GM12892 (cell line): ENCODE results near the gene ERMN.

Experiments used
- DNase-seq: peaks from one replicate; pipeline ENCODE4 v3.0.0; 2011; ENCODE audit not compliant: insufficient read length
- FAIRE-seq: peaks from 2 replicates; lab custom pipeline; 2011; peaks lifted over from hg19 to GRCh38; lab: Jason Lieb, UNC
- POLR2A ChIP-seq: IDR thresholded peaks from 2 replicates; pipeline ENCODE4 v1.6.1; 2011; ENCODE audit warnings: low read depth, low read length, control low read depth
- POLR2AphosphoS5 ChIP-seq: IDR thresholded peaks from 2 replicates; pipeline ENCODE4 v1.6.1; 2011; ENCODE audit warnings: low read depth, low read length, control low read depth
- TAF1 ChIP-seq: IDR thresholded peaks from 2 replicates; pipeline ENCODE4 v1.6.1; 2011; ENCODE audit warnings: low read depth, mild to moderate bottlenecking, control low read depth, low read length, borderline replicate concordance

Gene ERMN

DNA sequence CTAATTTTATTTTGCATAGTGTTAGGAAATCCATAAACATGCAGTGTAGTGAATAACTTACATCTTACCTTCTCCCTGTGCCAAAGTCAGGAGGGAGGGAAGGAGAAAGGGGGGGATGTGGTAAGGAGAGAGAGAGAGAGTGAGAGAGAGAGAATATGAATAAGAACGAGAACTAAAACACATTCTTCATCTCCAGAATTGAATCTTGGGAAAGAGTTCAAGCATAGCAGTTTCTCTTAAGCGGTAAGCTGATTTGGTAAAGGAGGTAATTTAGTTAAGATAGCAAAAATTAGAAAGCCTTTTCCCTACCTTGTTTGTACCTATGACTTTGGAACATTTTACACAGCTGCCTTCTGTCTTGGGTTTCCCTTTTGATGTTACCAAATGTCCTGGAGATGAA lies 15.7 kb downstream of the ERMN start:
- no peak for TF ChIP-seq POLR2A
- no peak for TF ChIP-seq TAF1
- no peak for TF ChIP-seq POLR2AphosphoS5
- FAIRE-seq (no peak), DNase-seq (no peak)

DNA sequence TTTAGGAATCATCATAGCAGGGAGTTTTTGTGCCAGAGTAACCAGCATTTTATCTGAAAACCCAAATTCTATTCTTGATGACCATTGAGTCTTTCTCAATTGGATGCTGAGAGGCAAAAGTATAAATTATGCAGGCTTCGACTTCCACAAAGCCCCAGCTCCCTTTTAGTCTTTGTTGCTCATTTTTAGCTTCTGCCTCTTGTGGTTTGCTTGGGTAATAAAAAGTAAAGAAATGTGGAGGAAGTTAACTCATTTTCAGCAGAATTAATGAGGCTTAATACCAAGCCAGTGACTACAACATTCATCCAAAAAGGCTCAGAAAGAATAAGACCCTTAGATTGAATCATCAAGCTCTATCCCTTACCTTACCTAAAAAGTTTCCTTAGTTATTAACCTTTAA lies 18.6 kb downstream of the ERMN start:
- TF ChIP-seq POLR2A (no peak), POLR2AphosphoS5 (no peak), TAF1 (no peak)
- DNase-seq (no peak), FAIRE-seq (no peak)

DNA sequence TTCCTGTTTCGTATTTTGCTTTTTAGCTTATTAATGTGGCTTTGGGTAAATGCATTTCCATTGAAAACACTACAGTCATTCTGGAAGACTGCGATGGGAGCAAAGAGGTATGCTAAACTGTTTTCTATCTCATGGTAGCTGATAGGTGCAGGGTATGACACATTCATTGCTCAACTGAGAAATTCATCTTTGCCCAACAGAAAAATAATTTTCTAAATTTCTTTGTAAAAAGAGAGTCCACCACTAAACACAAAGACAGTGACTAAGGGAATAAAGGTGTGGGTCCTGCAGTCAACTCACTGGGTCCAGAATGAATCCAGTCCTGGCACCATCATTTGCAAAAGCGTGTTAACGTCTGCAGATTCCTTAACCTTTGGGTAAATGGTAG lies 19.9 kb downstream of the ERMN start:
- DNase-seq: no peak
- no peak for FAIRE-seq
- TF ChIP-seq POLR2AphosphoS5: no peak
- TF ChIP-seq POLR2A: no peak
- TF ChIP-seq TAF1: no peak

DNA sequence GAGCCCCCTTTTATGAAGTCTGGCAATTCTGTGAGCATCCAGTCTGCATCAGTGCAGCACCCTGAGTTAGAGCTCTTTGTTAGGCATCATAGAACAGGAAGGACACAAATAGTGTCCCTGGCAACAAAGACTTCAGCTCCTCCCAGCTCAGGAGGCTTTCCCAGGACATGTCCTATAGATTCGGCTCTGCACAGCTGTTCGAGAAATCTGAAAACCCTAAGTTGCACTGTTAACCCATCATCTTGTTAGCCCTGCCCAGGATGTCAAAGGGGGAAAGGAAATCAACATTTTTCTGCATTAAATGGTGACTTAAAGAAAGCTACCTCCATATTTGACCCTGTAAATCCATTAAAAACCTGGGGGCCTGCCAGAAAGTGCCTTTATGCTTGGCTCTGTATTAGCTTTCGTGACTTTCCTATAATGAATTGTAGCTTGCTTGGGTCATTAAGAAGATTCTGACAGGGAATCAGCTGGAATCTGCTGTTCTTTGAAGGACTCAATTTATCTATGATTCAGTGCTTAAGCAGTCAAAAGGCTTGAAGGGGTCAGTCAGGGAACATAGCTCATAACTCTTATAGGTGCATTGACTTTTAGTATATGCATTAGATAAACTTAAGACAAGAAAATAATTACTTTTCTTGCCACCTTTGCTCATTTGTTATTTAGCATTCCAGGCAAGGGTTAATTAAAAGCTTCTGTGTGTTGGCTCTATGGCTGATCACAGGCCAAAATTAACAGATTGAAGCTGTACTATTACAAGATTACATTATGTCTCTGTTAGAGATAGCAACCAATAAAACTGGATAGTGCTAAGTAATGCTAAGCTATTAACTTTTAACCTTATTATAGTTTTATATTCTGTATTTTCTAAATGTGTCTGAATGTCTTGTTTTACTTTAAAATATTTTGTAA lies 20.6 kb downstream of the ERMN start:
- TF ChIP-seq POLR2A (no peak), POLR2AphosphoS5 (no peak)
- FAIRE-seq: no peak
- no peak for DNase-seq

GRCh38 chr2:157303612-157304011 lies 22.0 kb downstream of the ERMN start:
- TF ChIP-seq TAF1: no peak
- no peak for TF ChIP-seq POLR2AphosphoS5
- TF ChIP-seq POLR2A: no peak
- no peak for DNase-seq
- FAIRE-seq: no peak

DNA sequence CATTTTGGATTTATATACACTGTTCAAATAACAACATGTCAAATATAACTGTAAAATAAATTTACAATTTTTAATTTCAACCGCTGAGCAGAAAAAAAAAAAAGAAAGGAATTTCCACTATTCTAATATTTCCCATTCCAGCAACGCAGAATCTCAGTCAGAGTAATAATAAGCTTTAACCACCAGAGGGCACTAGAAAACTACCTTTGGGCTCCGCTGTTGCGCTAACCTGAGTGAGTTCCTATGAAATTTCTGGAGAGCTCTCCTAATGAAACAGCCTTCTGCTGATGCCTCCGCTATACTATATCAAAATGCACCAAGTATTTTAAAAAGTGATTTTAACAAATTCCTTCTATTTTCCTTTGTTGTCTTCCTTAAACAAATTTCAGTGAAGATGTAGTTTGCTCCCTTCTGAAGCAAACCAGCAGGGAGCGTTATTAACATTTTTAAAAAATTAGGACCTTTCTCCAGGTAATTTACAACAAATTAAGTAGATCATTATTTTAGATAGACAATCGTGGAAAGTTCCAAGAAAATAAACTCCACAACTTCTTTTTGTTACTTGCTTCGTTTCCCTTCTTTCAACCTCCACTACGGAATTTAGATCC lies 23.0 kb downstream of the ERMN start:
- FAIRE-seq: peak; percentile 76
- TF ChIP-seq TAF1 (no peak), POLR2A (no peak), POLR2AphosphoS5 (no peak)
- peak; percentile 3 for DNase-seq

GRCh38 chr2:157301307-157301706 lies 24.3 kb downstream of the ERMN start:
- DNase-seq: no peak

DNA sequence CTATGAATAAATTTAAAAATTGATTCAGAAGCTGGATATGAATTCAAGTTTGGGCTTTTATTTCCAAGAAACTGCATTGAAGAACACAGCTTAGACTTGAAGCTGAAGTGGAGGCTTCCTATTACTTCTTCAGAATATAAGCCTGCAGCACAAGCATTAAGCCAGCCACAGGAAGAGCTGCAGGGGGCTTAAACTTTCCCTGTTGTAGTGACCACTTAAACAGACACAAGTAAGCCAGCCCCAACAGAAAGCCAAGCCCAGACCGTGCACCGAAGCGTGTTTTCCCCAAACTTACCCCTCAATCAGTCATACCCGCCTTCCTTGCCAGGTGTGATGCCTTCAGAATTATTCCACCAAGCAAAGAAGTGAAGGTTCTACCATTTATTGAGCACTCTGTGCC lies 28.7 kb downstream of the ERMN start:
- no peak for FAIRE-seq
- no peak for DNase-seq

More at GRCh38 chr2:157301307-157301706, 24.3 kb downstream of the ERMN start:
- TF ChIP-seq POLR2A (no peak), TAF1 (no peak), POLR2AphosphoS5 (no peak)
- no peak for FAIRE-seq

DNA sequence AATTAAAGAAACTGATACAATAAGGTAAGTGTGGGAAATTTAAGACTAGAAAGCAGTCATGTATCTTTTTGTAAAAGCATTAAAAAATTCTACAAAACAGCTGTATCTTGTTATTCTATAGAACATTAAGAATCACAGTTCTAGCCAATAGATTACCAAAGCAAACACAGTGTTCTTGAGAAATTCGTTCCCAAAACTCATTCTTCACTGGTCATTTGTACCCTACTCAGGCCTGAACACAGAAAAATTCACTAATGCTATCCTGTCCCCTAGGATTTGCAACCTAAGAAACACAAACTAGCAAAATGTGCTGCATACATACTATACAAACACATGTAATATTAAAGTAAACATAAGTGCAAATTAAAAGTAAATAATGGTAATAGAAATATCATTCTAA lies 29.1 kb downstream of the ERMN start:
- FAIRE-seq (no peak), DNase-seq (no peak)
- TF ChIP-seq TAF1: no peak
- no peak for TF ChIP-seq POLR2A
- no peak for TF ChIP-seq POLR2AphosphoS5

More for the DNA sequence above, 28.7 kb downstream of the ERMN start:
- TF ChIP-seq POLR2A: no peak
- no peak for TF ChIP-seq TAF1
- TF ChIP-seq POLR2AphosphoS5: no peak

DNA sequence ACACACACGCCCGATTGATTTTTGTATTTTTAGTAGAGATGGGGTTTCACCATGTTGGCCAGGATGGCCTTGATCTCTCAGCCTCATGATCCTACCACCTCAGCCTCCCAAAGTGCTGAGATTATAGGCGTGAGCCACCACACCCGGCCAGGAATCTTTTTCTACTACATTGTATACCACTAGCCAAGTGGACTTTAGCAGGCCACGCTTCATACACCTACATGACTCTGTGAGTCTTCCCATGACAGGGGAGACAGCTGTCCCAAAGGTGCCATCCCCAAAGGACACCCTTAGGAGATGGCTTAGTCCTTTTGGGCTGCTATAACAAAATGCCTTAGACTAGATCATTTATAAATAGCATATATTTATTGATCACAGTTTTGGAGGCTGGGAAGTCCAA lies 32.8 kb downstream of the ERMN start:
- no peak for TF ChIP-seq POLR2A
- no peak for TF ChIP-seq POLR2AphosphoS5
- TF ChIP-seq TAF1: no peak
- FAIRE-seq: no peak

GRCh38 chr2:157291018-157291417 lies 34.6 kb downstream of the ERMN start:
- FAIRE-seq: no peak
- DNase-seq: no peak

More for the DNA sequence above, 32.8 kb downstream of the ERMN start:
- DNase-seq: no peak

GRCh38 chr2:157290525-157290924 lies 35.1 kb downstream of the ERMN start:
- TF ChIP-seq POLR2AphosphoS5: no peak
- no peak for TF ChIP-seq TAF1
- TF ChIP-seq POLR2A: no peak
- no peak for FAIRE-seq
- DNase-seq: no peak

More at GRCh38 chr2:157291018-157291417, 34.6 kb downstream of the ERMN start:
- TF ChIP-seq POLR2A (no peak), TAF1 (no peak), POLR2AphosphoS5 (no peak)
